B cell (primary cell): ENCODE results near the gene CEMIP. TPM values are rescaled to one million over a fixed set of nuclear protein-coding genes. Genes with fewer than 3 reads are reported as not detected.

Source experiments
- ATAC-seq: fragments of 200-7000 bp; cut with Tn5 transposase; one replicate; pipeline ENCODE4 v1.10.0; 2021; ENCODE audit warnings: low read depth, mild to moderate bottlenecking, moderate number of reproducible peaks, moderate library complexity
- CTCF ChIA-PET: fragments of 350-600 bp; sonication (Branson Sonifier 250); formaldehyde crosslinking; loops from one replicate; lab custom pipeline; 2021; ENCODE audit warnings: antibody characterized with exemption, inconsistent platforms; lab: Charles Lee
- POLR2A ChIA-PET: fragments of 350-600 bp; sonication (Branson Sonifier 250); formaldehyde crosslinking; loops from one replicate; lab custom pipeline; 2021; ENCODE audit warnings: antibody characterized with exemption; lab: Charles Lee
- DNase-seq: peaks from one replicate; pipeline ENCODE4 v3.0.0; 2013
- H2AFZ ChIP-seq: 2 replicates; pipeline ENCODE4 v1.6.1; 2012; ENCODE audit warnings: mild to moderate bottlenecking, low read depth, low read length; ENCODE audit not compliant: insufficient read depth, poor library complexity, severe bottlenecking
- H3K27ac ChIP-seq, 2 donors: 1 replicate in 1 of 2; 2 replicates in 1 of 2; pipeline ENCODE4 v1.5.1; 2012 to 2013; ENCODE audit warnings: low read length in 2 of 2, mild to moderate bottlenecking in 2 of 2, moderate library complexity in 1 of 2
- H3K27me3 ChIP-seq, 4 experiments: fragments of 200-600 bp in 1 of 4; sonication (generic) in 1 of 4; replicated peaks in 1 of 4; 1 replicate in 2 of 4; 2 replicates in 2 of 4; pipeline versions ENCODE4 v1.6.1 to v1.7.0; 2013 to 2016; ENCODE audit warnings: low read length in 3 of 4, mild to moderate bottlenecking in 2 of 4, mixed read lengths in 1 of 4, moderate library complexity in 1 of 4; ENCODE audit not compliant: insufficient read depth in 4 of 4, control insufficient read depth in 3 of 4; ENCODE audit errors: control extremely low read depth in 1 of 4
- H3K36me3 ChIP-seq, 2 experiments: replicated peaks in 1 of 2; 1 replicate in 1 of 2; 2 replicates in 1 of 2; pipeline versions ENCODE4 v1.6.1 to v1.7.1; 2013; ENCODE audit warnings: low read length in 1 of 2; ENCODE audit not compliant: insufficient read depth in 2 of 2, control insufficient read depth in 1 of 2; ENCODE audit errors: control extremely low read depth in 1 of 2, extremely low read depth in 1 of 2
- H3K4me1 ChIP-seq, 2 donors: fragments of 200-600 bp in 1 of 2; sonication (generic) in 1 of 2; 1 replicate in 1 of 2; 2 replicates in 1 of 2; pipeline versions ENCODE4 v1.5.1 to v1.6.1; 2013 to 2017; ENCODE audit warnings: low read length in 2 of 2; ENCODE audit not compliant: control insufficient read depth in 2 of 2, insufficient read depth in 2 of 2
- H3K4me2 ChIP-seq: replicated peaks from 2 replicates; pipeline ENCODE3; 2012; ENCODE audit warnings: mild to moderate bottlenecking, low read depth, low read length; ENCODE audit not compliant: poor library complexity, severe bottlenecking
- H3K4me3 ChIP-seq, 5 experiments: fragments of 200-600 bp in 1 of 5; sonication (generic) in 1 of 5; 1 replicate in 3 of 5; 2 replicates in 2 of 5; pipeline versions ENCODE4 v1.5.1 to v1.7.0; 2011 to 2016; ENCODE audit warnings: low read length in 4 of 5, mild to moderate bottlenecking in 4 of 5, low read depth in 2 of 5, control low read depth in 1 of 5, moderate library complexity in 1 of 5; ENCODE audit not compliant: insufficient read depth in 1 of 5; ENCODE audit errors: control extremely low read depth in 1 of 5, extremely low read depth in 1 of 5
- H3K79me2 ChIP-seq: fragments of 200-600 bp; sonication (generic); one replicate; pipeline ENCODE4 v1.6.0; 2016; ENCODE audit warnings: low read length; ENCODE audit not compliant: control insufficient read depth, insufficient read depth
- H3K9ac ChIP-seq: fragments of 200-600 bp; sonication (generic); 2 replicates; pipeline ENCODE4 v1.6.1; 2017; ENCODE audit warnings: mild to moderate bottlenecking, low read length, moderate library complexity
- H3K9me3 ChIP-seq, 3 donors: one replicate each; pipeline versions ENCODE4 v1.6.1 to v1.7.1; 2013; ENCODE audit warnings: low read length in 2 of 3; ENCODE audit not compliant: control insufficient read depth in 2 of 3, insufficient read depth in 1 of 3; ENCODE audit errors: control extremely low read depth in 1 of 3
- H4K20me1 ChIP-seq: 2 replicates; pipeline ENCODE4 v1.6.0; 2012; ENCODE audit warnings: mild to moderate bottlenecking, low read length; ENCODE audit not compliant: insufficient read depth, control insufficient read depth, poor library complexity, severe bottlenecking
- H3K27ac Mint-ChIP-seq: one replicate; pipeline ENCODE4 v1.8.0; 2021; ENCODE audit warnings: mixed read lengths
- H3K27me3 Mint-ChIP-seq: one replicate; pipeline ENCODE4 v1.8.0; 2021; ENCODE audit warnings: mixed read lengths
- H3K4me1 Mint-ChIP-seq: one replicate; pipeline ENCODE4 v1.8.0; 2021; ENCODE audit warnings: mixed read lengths
- H3K4me3 Mint-ChIP-seq: one replicate; pipeline ENCODE4 v1.8.0; 2021; ENCODE audit warnings: mixed read lengths
- H3K9me3 Mint-ChIP-seq: one replicate; pipeline ENCODE4 v1.8.0; 2022; ENCODE audit warnings: mixed read lengths; ENCODE audit not compliant: insufficient read depth
- CTCF ChIP-seq: fragments of 200-600 bp; IDR thresholded peaks from one replicate; pipeline ENCODE4 v1.8.0; 2022; ENCODE audit warnings: antibody characterized with exemption, mild to moderate bottlenecking
- EZH2 ChIP-seq: IDR thresholded peaks from 2 replicates; pipeline ENCODE4 v1.6.1; 2012; ENCODE audit warnings: borderline replicate concordance, low read depth, mild to moderate bottlenecking, moderate library complexity, low read length; ENCODE audit not compliant: insufficient read depth, poor library complexity, severe bottlenecking
- WGBS: methylation state at CpG from one replicate; pipeline ENCODE4 v1.1.5; 2013; ENCODE audit warnings: missing lambda C conversion rate; ENCODE audit not compliant: insufficient coverage; 5-methylcytosine and 5-hydroxymethylcytosine counted together
- intact Hi-C: fragments of 100-400 bp; cut with micrococcal nuclease; formaldehyde crosslinking; loops from one replicate; pipeline ENCODE4 v1.10.0; 2022
- polyA plus RNA-seq: library from polyadenylated mRNA; depleted of rRNA; stranded (reverse); fragments of >200 nt; gene quantifications from 2 replicates; pipeline ENCODE4 v1.2.3, GENCODE V29; 2012
- total RNA-seq, 2 donors: library from RNA; stranded (reverse); fragments of 120-200 nt in 1 of 2; gene quantifications; 1 replicate in 1 of 2; 2 replicates in 1 of 2; pipeline versions ENCODE4 v1.2.3 to v1.2.4, GENCODE V29; 2013 to 2022

CEMIP gene
- total and polyA plus RNA-seq, 2 donors (not counting 1 experiment from before 2014, with no cell fraction given), result 0.32 TPM; not detected in 1

GRCh38 chr15:80839764-80840130, 60.6 kb downstream of the CEMIP start:
- H4K20me1 ChIP-seq, result no peaks in the 10 kb centered on the region
- H3K27ac ChIP-seq, result no peak overlapping the region
- H3K4me3 ChIP-seq, result no peak overlapping the region
- no peaks in the 10 kb centered on the region for H3K4me1 ChIP-seq
- DNase-seq, result no peak
- TF ChIP-seq CTCF (no peak), EZH2 (no peak)
- intact Hi-C loops, result no loop called here
- CTCF ChIA-PET, result interaction anchor here (1.1 kb wide), 1 partner anchor 9 kb away, joined by 3 read pairs; no protein-coding TSS in a partner anchor
- no peak for ATAC-seq
- no peak overlapping the region for H3K9ac ChIP-seq
- POLR2A ChIA-PET, result no interaction called here
- H2AFZ ChIP-seq, result no peak overlapping the region
- no peaks in the 10 kb centered on the region for H3K79me2 ChIP-seq
- no peak overlapping the region for H3K4me3 Mint-ChIP-seq
- H3K27me3 ChIP-seq, result no peaks in the 10 kb centered on the region
- H3K9me3 Mint-ChIP-seq, result no peaks in the 10 kb centered on the region
- H3K4me2 ChIP-seq, result no peak overlapping the region
- no peaks in the 10 kb centered on the region for H3K4me1 Mint-ChIP-seq
- H3K27me3 Mint-ChIP-seq, result peaks cover 21% of the 10 kb centered on the region
- WGBS, result no CpG with 5 or more reads among the region's 3 CpGs
- H3K27ac Mint-ChIP-seq, result no peak overlapping the region
- peaks cover 0 to 3% (median 0%) of the 10 kb centered on the region in 3 donors for H3K9me3 ChIP-seq
- H3K36me3 ChIP-seq, result no peaks in the 10 kb centered on the region

GRCh38 chr15:80840182-80841130, 61.3 kb downstream of the CEMIP start:
- H3K36me3 ChIP-seq, result no peaks in the 10 kb centered on the region
- H3K4me1 ChIP-seq, result no peaks in the 10 kb centered on the region
- no peak for TF ChIP-seq CTCF
- no peak for TF ChIP-seq EZH2
- no peaks in the 10 kb centered on the region for H4K20me1 ChIP-seq
- CTCF ChIA-PET, result no interaction called here
- intact Hi-C loops, result no loop called here
- ATAC-seq (no peak), DNase-seq (no peak)
- H2AFZ ChIP-seq, result no peak overlapping the region
- H3K4me1 Mint-ChIP-seq, result no peaks in the 10 kb centered on the region
- WGBS, result 90% methylated on average over 20 of the region's 22 CpGs
- H3K27ac ChIP-seq, result no peak overlapping the region
- H3K9ac ChIP-seq, result no peak overlapping the region
- H3K9me3 Mint-ChIP-seq, result no peaks in the 10 kb centered on the region
- POLR2A ChIA-PET, result no interaction called here
- H3K4me2 ChIP-seq, result no peak overlapping the region
- H3K4me3 Mint-ChIP-seq, result no peak overlapping the region
- peaks cover 0 to 3% (median 0%) of the 10 kb centered on the region in 3 donors for H3K9me3 ChIP-seq
- H3K27ac Mint-ChIP-seq, result no peak overlapping the region
- peaks cover 21% of the 10 kb centered on the region for H3K27me3 Mint-ChIP-seq
- no peaks in the 10 kb centered on the region for H3K27me3 ChIP-seq
- H3K79me2 ChIP-seq, result no peaks in the 10 kb centered on the region
- H3K4me3 ChIP-seq, result no peak overlapping the region
